Measurements from ENCODE around the gene ITPRID2.

Gene ITPRID2

GRCh38 chr2:181862583-181863281 lies 28.8 kb upstream of the ITPRID2 start:
- no peaks in the 10 kb centered on the region for H3K9me3 ChIP-seq (ENCODE audit: low read depth, low read length)
- H3K36me3 ChIP-seq (ENCODE audit: insufficient read depth, low read length): no peaks in the 10 kb centered on the region
- no peak overlapping the region for H3K9ac ChIP-seq (ENCODE audit: insufficient read length)
- no peak for DNase-seq (ENCODE audit: low read depth, low spot score)
- TF ChIP-seq POLR2AphosphoS5 (IDR thresholded peaks at IDR 0.05; ENCODE audit: borderline replicate concordance, low read depth, low read length) (no peak), EZH2 (IDR thresholded peaks at IDR 0.05) (no peak), FOXP2 (optimal IDR thresholded peaks at IDR 0.05; ENCODE audit: control extremely low read depth, extremely low read length, insufficient read depth) (no peak)
- H3K27ac ChIP-seq: no peak overlapping the region
- H3K4me3 ChIP-seq: no peak overlapping the region

- Histone ChIP-seq H3K27ac (no peak overlapping the region), H3K9ac (ENCODE audit: insufficient read length) (no peak overlapping the region), H3K9me3 (ENCODE audit: low read depth, low read length) (no peaks in the 10 kb centered on the region), H3K4me3 (no peak overlapping the region), H3K36me3 (ENCODE audit: insufficient read depth, low read length) (no peaks in the 10 kb centered on the region)
- DNase-seq (ENCODE audit: low read depth, low spot score): no peak
- TF ChIP-seq POLR2AphosphoS5 (IDR thresholded peaks at IDR 0.05; ENCODE audit: borderline replicate concordance, low read depth, low read length) (no peak), FOXP2 (optimal IDR thresholded peaks at IDR 0.05; ENCODE audit: control extremely low read depth, extremely low read length, insufficient read depth) (no peak), EZH2 (IDR thresholded peaks at IDR 0.05) (no peak)
Measured at GRCh38 chr2:181872178-181872577, 19.4 kb upstream of the ITPRID2 start.

- Histone ChIP-seq H3K9ac (ENCODE audit: insufficient read length) (no peak overlapping the region), H3K36me3 (ENCODE audit: insufficient read depth, low read length) (no peaks in the 10 kb centered on the region), H3K27ac (no peak overlapping the region), H3K9me3 (ENCODE audit: low read depth, low read length) (no peaks in the 10 kb centered on the region), H3K4me3 (no peak overlapping the region)
- TF ChIP-seq POLR2AphosphoS5 (IDR thresholded peaks at IDR 0.05; ENCODE audit: borderline replicate concordance, low read depth, low read length): no peak
- no peak for TF ChIP-seq EZH2 (IDR thresholded peaks at IDR 0.05)
- TF ChIP-seq FOXP2 (optimal IDR thresholded peaks at IDR 0.05; ENCODE audit: control extremely low read depth, extremely low read length, insufficient read depth): no peak
- no peak for DNase-seq (ENCODE audit: low read depth, low spot score)
Measured at GRCh38 chr2:181876614-181877063, 14.9 kb upstream of the ITPRID2 start.

DNA sequence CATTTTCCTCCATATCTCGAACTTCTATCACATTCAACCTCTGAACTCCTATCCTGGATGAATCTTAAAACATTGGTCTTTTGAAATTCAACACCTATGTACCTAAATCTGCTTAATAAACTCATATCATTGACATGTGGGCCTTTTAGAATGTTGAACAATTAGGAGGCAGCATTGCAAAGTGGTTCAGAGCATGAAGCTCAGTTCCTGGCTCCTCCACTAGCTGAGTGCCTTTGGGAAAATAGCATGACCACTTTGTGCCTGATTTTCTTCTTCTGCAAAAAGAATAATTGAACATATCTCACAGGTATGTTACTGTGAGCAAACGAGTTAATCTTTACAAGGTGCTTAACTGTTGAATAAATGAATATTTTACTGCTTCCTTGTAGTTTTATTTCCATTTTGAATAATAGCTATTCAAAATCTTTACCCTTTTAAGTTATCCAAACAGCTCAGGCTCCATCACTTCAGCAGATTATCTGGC lies 14.3 kb upstream of the ITPRID2 start:
- Histone ChIP-seq H3K9me3 (ENCODE audit: low read depth, low read length) (no peaks in the 10 kb centered on the region), H3K36me3 (ENCODE audit: insufficient read depth, low read length) (no peaks in the 10 kb centered on the region), H3K4me3 (no peak overlapping the region), H3K9ac (ENCODE audit: insufficient read length) (no peak overlapping the region), H3K27ac (no peak overlapping the region)
- TF ChIP-seq FOXP2 (optimal IDR thresholded peaks at IDR 0.05; ENCODE audit: control extremely low read depth, extremely low read length, insufficient read depth) (no peak), EZH2 (IDR thresholded peaks at IDR 0.05) (no peak), POLR2AphosphoS5 (IDR thresholded peaks at IDR 0.05; ENCODE audit: borderline replicate concordance, low read depth, low read length) (no peak)
- DNase-seq (ENCODE audit: low read depth, low spot score): no peak

- TF ChIP-seq FOXP2 (optimal IDR thresholded peaks at IDR 0.05; ENCODE audit: control extremely low read depth, extremely low read length, insufficient read depth) (no peak), EZH2 (IDR thresholded peaks at IDR 0.05) (no peak), POLR2AphosphoS5 (IDR thresholded peaks at IDR 0.05; ENCODE audit: borderline replicate concordance, low read depth, low read length) (no peak)
- Histone ChIP-seq H3K27ac (no peak overlapping the region), H3K9me3 (ENCODE audit: low read depth, low read length) (no peaks in the 10 kb centered on the region), H3K4me3 (no peak overlapping the region), H3K36me3 (ENCODE audit: insufficient read depth, low read length) (no peaks in the 10 kb centered on the region), H3K9ac (ENCODE audit: insufficient read length) (no peak overlapping the region)
- no peak for DNase-seq (ENCODE audit: low read depth, low spot score)
Measured at GRCh38 chr2:181878448-181878847, 13.1 kb upstream of the ITPRID2 start.

GRCh38 chr2:181879295-181879694 lies 12.2 kb upstream of the ITPRID2 start:
- TF ChIP-seq EZH2 (IDR thresholded peaks at IDR 0.05) (no peak), POLR2AphosphoS5 (IDR thresholded peaks at IDR 0.05; ENCODE audit: borderline replicate concordance, low read depth, low read length) (no peak), FOXP2 (optimal IDR thresholded peaks at IDR 0.05; ENCODE audit: control extremely low read depth, extremely low read length, insufficient read depth) (no peak)
- no peak overlapping the region for H3K4me3 ChIP-seq
- no peak for DNase-seq (ENCODE audit: low read depth, low spot score)

GRCh38 chr2:181882246-181883020 lies 9.1 kb upstream of the ITPRID2 start:
- TF ChIP-seq FOXP2 (optimal IDR thresholded peaks at IDR 0.05; ENCODE audit: control extremely low read depth, extremely low read length, insufficient read depth) (no peak), EZH2 (IDR thresholded peaks at IDR 0.05) (no peak), POLR2AphosphoS5 (IDR thresholded peaks at IDR 0.05; ENCODE audit: borderline replicate concordance, low read depth, low read length) (no peak)
- DNase-seq (ENCODE audit: low read depth, low spot score): no peak
- no peaks in the 10 kb centered on the region for H3K36me3 ChIP-seq (ENCODE audit: insufficient read depth, low read length)
- no peak overlapping the region for H3K27ac ChIP-seq
- H3K9ac ChIP-seq (ENCODE audit: insufficient read length): no peak overlapping the region
- H3K4me3 ChIP-seq: no peak overlapping the region
- H3K9me3 ChIP-seq (ENCODE audit: low read depth, low read length): no peaks in the 10 kb centered on the region

More at GRCh38 chr2:181879295-181879694, 12.2 kb upstream of the ITPRID2 start:
- Histone ChIP-seq H3K9ac (ENCODE audit: insufficient read length) (no peak overlapping the region), H3K36me3 (ENCODE audit: insufficient read depth, low read length) (no peaks in the 10 kb centered on the region), H3K27ac (no peak overlapping the region), H3K9me3 (ENCODE audit: low read depth, low read length) (no peaks in the 10 kb centered on the region)

GRCh38 chr2:181884601-181885000 lies 6.9 kb upstream of the ITPRID2 start:
- DNase-seq (ENCODE audit: low read depth, low spot score): no peak
- H3K27ac ChIP-seq: no peak overlapping the region
- H3K36me3 ChIP-seq (ENCODE audit: insufficient read depth, low read length): no peaks in the 10 kb centered on the region
- H3K9ac ChIP-seq (ENCODE audit: insufficient read length): no peak overlapping the region
- H3K4me3 ChIP-seq: no peak overlapping the region
- H3K9me3 ChIP-seq (ENCODE audit: low read depth, low read length): no peaks in the 10 kb centered on the region
- TF ChIP-seq FOXP2 (optimal IDR thresholded peaks at IDR 0.05; ENCODE audit: control extremely low read depth, extremely low read length, insufficient read depth) (no peak), POLR2AphosphoS5 (IDR thresholded peaks at IDR 0.05; ENCODE audit: borderline replicate concordance, low read depth, low read length) (no peak), EZH2 (IDR thresholded peaks at IDR 0.05) (no peak)
